ENCODE results near the gene RPL18. TPM values are rescaled to one million over a fixed set of nuclear protein-coding genes. Genes with fewer than 3 reads are reported as not detected.

The RPL18 gene
- total and polyA plus RNA-seq, 9 of the 15 experiments (the other 6 are each of a cell fraction or from before 2014, with no cell fraction given), result 312 to 2,635 (median 1,653) TPM

GRCh38 chr19:48637449-48637947, 18.5 kb upstream of the RPL18 start (continued):
- peak; percentile 37; the same call in 1 of the 2 replicates for TF ChIP-seq RERE (CRISPR knock-in tag; IDR thresholded peaks at IDR 0.05; ENCODE audit: borderline replicate concordance)
- TF ChIP-seq, protein P1, sequence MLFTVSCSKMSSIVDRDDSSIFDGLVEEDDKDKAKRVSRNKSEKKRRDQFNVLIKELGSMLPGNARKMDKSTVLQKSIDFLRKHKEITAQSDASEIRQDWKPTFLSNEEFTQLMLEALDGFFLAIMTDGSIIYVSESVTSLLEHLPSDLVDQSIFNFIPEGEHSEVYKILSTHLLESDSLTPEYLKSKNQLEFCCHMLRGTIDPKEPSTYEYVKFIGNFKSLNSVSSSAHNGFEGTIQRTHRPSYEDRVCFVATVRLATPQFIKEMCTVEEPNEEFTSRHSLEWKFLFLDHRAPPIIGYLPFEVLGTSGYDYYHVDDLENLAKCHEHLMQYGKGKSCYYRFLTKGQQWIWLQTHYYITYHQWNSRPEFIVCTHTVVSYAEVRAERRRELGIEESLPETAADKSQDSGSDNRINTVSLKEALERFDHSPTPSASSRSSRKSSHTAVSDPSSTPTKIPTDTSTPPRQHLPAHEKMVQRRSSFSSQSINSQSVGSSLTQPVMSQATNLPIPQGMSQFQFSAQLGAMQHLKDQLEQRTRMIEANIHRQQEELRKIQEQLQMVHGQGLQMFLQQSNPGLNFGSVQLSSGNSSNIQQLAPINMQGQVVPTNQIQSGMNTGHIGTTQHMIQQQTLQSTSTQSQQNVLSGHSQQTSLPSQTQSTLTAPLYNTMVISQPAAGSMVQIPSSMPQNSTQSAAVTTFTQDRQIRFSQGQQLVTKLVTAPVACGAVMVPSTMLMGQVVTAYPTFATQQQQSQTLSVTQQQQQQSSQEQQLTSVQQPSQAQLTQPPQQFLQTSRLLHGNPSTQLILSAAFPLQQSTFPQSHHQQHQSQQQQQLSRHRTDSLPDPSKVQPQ (CRISPR knock-in tag; IDR thresholded peaks at IDR 0.05; ENCODE audit: borderline replicate concordance), result peak; percentile 98
- TF ChIP-seq SP1 (CRISPR knock-in tag; IDR thresholded peaks at IDR 0.05), result peak; percentile 62; the same call in 1 of the 2 replicates
- no peak for TF ChIP-seq ELK3 (CRISPR knock-in tag; IDR thresholded peaks at IDR 0.05)
- no peak for TF ChIP-seq NR2F6 (CRISPR knock-in tag; IDR thresholded peaks at IDR 0.05)
- peak in 1 of 2 experiments; percentile 44; a peak in 1 of 4 replicates for TF ChIP-seq HDAC1 (IDR thresholded peaks at IDR 0.05)

Measured in K562 (cell line).